Fibroblast of the aortic adventitia (primary cell): ENCODE measurements around the gene CNOT4. TPM values are rescaled to one million over a fixed set of nuclear protein-coding genes. Genes with fewer than 3 reads are reported as not detected.

ENCODE experiments used
- DNase-seq: peaks from one replicate; pipeline ENCODE4 v3.0.0-alpha.2; 2010; ENCODE audit warnings: low read depth
- H3K4me3 ChIP-seq: 2 replicates; pipeline ENCODE4 v1.5.1; 2011; ENCODE audit warnings: low read depth, mild to moderate bottlenecking, control low read depth, low read length, moderate library complexity
- CTCF ChIP-seq: IDR thresholded peaks from 2 replicates; pipeline ENCODE4 v1.5.1; 2011; ENCODE audit warnings: mild to moderate bottlenecking, low read length, control low read depth, inconsistent platforms; ENCODE audit not compliant: insufficient read depth
- total RNA-seq: library from RNA; depleted of rRNA; stranded (reverse); fragments of >200 nt; gene quantifications from 2 replicates; pipeline ENCODE4 v1.2.3, GENCODE V29; 2012; ENCODE audit warnings: low replicate concordance

Gene CNOT4
- total RNA-seq, 1 donor = 21.1 TPM

GRCh38 chr7:135517060-135517459 is 7.2 kb upstream of the CNOT4 start:
- TF ChIP-seq CTCF = no peak
- H3K4me3 ChIP-seq = no peak overlapping the region
- DNase-seq = no peak

GRCh38 chr7:135514856-135515255 is 5.0 kb upstream of the CNOT4 start:
- TF ChIP-seq CTCF = no peak
- no peak overlapping the region for H3K4me3 ChIP-seq
- DNase-seq = no peak

- no peak overlapping the region for H3K4me3 ChIP-seq
- TF ChIP-seq CTCF = peak; percentile 49
- DNase-seq = peak; percentile 65
Measured at GRCh38 chr7:135512135-135512887, 2.4 kb upstream of the CNOT4 start.

GRCh38 chr7:135510592-135511183 is 786 bp upstream of the CNOT4 start:
- peak; percentile 44 for DNase-seq
- peak overlapping the region; percentile 90 for H3K4me3 ChIP-seq
- peak; percentile 40 for TF ChIP-seq CTCF

GRCh38 chr7:135509589-135509838 is 388 bp downstream of the CNOT4 start:
- TF ChIP-seq CTCF = no peak
- peak overlapping the region; percentile 99 for H3K4me3 ChIP-seq
- DNase-seq = no peak

- peak; percentile 23 for DNase-seq
- peak overlapping the region; percentile 99 for H3K4me3 ChIP-seq
- no peak for TF ChIP-seq CTCF
Measured at GRCh38 chr7:135508883-135509588, 866 bp downstream of the CNOT4 start.
